NCI-H510A (cell line): ENCODE measurements around the gene EMP1.

Source experiments
- DNase-seq: peaks from one replicate; lab custom pipeline; 2025; lab: John Stamatoyannopoulos, UW

EMP1 gene

GRCh38 chr12:13223179-13223804, 26.8 kb downstream of the EMP1 start:
- DNase-seq, result no peak

GRCh38 chr12:13223941-13224340, 27.4 kb downstream of the EMP1 start:
- DNase-seq, result no peak

DNA sequence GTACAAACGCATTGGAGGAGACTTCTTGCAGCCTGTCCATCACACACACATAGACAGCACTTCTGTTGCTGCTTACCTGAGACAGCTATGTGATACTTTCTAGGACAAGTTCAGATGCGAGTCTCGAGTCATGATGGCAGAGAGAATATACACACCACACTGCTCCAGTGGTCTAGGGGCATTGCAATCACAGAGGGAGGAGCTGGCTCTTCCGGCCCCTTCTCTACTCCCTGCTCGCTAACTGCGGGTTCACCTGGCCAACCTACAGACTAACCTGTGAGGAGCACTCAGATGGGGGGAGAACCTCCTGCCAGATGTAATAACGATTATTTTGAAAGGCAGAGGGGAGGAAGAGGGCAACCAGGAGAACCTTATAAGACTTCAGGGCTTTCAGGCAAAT, 30.7 kb downstream of the EMP1 start:
- no peak for DNase-seq

GRCh38 chr12:13228579-13228978, 32.1 kb downstream of the EMP1 start:
- DNase-seq, result no peak

GRCh38 chr12:13229504-13229903, 33.0 kb downstream of the EMP1 start:
- no peak for DNase-seq

GRCh38 chr12:13230500-13230899, 34.0 kb downstream of the EMP1 start:
- DNase-seq, result no peak

GRCh38 chr12:13233830-13234641, 37.5 kb downstream of the EMP1 start:
- DNase-seq, result no peak

GRCh38 chr12:13238204-13238603, 41.7 kb downstream of the EMP1 start:
- no peak for DNase-seq

- no peak for DNase-seq
These were observed 45.4 kb downstream of the EMP1 start for GRCh38 chr12:13241833-13242488.

GRCh38 chr12:13242936-13243335, 46.4 kb downstream of the EMP1 start:
- no peak for DNase-seq

- DNase-seq, result no peak
These were observed 47.1 kb downstream of the EMP1 start for GRCh38 chr12:13243516-13244070.

GRCh38 chr12:13247596-13247995, 51.1 kb downstream of the EMP1 start:
- no peak for DNase-seq

- no peak for DNase-seq
These were observed 52.4 kb downstream of the EMP1 start for GRCh38 chr12:13248964-13249363.

DNA sequence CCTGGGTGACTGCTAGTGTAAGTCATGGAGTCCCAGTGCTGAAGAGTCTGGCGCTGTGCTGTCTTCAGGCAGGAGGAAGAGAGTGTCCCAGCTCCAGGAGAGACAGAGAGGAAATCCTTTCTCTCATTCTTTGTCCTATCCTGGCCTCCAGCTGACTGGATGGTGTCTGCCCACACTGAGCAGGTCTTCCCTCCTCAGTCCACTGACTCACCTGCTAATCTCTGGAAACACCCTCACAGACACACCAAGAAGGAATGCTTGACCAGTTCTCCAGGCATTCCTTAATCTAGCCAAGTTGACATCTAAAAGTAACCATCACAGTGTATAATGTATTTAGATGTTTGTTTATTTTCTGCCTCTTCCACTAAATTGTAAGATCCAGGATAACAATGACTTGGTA, 53.9 kb downstream of the EMP1 start:
- no peak for DNase-seq

GRCh38 chr12:13251521-13251920, 55.0 kb downstream of the EMP1 start:
- DNase-seq, result no peak

GRCh38 chr12:13252024-13252423, 55.5 kb downstream of the EMP1 start:
- no peak for DNase-seq

GRCh38 chr12:13252616-13253015, 56.1 kb downstream of the EMP1 start:
- DNase-seq, result no peak

DNA sequence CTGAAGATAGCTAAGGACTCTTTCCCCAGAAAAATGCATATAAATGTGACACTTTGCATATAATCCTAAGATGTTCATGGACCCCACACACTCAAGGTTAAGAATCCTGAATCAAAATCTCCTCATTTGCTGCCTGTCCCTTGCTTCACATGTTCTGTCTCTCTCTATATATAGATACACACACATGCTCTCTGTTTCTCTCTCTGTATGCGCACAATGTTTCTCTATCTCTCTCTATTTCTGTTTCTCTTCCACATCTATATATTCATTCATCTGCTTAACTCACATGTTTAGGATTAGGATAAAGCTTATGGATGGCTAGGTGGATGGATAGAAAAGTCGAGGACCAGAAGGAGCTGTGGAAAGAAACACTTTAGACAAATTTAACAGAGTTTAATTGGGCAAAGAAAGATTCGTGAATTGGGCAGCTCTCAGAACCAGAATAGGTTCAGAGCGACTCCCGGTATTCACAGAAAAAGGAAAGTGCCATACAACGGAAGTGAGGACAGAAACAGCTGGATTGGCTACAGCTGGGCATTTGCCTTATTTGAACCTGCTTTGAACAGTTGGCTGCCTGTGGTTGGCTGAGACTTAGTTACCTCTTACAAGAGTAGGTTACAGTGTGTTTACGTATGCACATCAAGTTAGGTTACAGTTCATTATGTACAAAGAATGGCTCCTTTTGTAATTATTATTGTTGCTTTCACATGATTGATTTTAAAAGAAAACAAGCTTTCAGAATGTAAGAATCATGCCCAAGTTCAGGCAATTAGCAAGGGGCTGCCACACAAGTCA, 57.6 kb downstream of the EMP1 start:
- no peak for DNase-seq

DNA sequence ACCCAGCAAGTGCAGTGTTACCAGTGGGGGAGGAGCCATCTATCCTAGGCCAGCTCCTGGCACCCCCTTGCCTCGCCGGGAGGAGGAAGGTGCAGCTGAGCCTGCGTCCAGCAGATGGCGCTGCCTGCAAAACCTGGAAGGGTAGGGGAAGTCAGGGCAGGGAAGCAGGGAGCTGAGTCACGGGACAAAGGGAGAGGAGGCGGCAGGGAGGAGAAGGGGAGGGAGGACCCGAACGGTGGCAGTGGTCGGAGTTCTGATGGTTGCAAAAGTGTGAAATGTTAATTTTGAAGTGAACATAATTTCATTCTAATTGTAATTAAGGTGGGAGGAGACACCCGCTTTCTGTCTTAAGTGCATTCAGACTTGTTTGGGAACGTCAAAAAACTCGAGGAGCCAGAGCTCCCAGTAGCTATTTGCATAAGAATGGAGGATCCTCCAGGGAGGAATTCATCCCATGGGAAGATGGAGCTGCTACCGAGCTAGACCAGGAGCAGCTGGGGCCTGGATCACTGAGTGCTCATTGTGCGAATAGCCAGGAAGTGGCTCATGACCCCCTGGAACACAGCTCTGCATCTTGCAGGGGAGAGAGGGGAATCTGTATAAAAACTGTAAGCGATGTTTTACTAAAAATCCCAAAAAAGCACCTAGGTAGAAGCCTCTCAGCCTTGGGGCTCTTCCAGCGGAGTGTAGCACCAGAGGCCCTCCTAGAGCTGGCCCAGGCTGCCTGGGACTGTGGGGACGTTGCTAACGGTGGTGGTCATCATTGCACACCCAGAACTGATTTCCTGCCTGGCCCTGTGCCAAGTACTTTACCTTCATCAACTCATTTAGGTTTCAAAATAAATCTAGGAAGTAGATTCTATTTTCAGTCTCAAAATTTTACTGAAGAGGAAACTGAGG, 59.5 kb downstream of the EMP1 start:
- DNase-seq, result no peak

- DNase-seq, result no peak
These were observed 60.1 kb downstream of the EMP1 start for GRCh38 chr12:13256692-13257045.

DNA sequence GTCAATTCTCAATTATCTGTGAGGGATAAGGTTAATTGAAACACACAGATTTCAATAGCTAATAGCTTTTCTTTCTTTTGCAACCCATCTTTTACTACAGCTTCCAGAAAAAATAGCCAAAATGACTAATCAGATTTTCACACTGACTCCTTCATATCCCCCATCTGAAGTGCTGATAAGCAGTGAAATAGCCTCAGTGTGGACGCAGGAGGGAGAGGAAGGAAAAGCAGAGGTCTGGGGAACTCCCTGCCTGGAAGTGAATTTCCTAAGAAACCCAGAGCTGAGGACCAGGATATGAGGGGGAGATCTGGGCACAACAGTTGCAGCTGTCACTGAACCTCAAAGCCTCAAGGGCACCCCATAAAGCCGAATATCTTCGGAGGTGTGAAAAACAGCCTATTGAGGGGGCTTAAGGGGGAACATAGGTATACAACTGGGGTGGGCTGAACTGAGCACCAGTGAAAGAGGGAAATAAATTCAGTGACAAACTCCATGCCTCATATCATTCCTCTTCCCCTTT, 60.9 kb downstream of the EMP1 start:
- DNase-seq, result no peak
